Measurements from ENCODE around the gene GUCY1B1.

GUCY1B1 gene

DNA sequence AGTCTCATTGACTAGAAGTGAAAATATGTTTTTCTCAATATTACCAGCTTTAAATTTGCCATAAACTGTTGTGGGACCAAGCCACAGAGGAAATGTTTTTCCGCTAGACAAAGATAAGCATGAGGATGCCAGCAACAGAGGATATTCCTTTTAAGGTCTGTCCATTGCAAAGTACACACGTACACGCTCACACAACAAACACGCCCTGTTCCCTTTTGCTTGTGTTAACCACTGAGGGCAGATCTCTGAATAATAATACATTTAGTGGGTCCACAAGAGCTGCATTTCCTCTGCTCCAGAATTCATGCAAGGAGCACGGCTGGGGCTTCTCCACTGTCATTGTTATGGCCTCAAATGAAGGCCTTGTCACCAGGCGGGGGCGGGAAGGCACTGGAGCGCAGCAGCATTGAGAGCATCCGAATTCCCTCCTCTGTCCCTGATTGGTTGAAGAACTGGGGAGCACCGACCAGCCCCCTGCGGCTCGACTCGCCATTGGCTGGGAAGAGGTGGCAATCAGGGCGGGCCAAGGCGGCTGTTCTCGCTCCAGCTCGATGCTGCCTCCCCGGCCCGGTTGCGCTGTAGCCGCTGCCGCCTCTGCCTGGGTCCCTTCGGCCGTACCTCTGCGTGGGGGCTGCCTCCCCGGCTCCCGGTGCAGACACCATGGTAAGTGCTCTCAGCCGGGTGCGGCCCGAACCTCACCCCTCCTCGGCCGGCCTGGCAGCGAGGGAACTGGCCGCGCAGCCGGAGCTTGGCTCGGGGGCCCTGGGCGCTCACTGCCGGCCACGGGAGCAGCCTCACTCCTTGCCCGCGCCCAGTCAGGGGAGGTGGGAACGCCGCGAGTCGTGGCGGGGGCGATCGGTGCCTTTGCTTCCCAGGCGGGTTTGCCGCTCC, at the start of gene GUCY1B1:
TSS of gene GUCY1B1 (plus strand) at position 541 of the 891 bp plus-strand sequence. CDS start at position 661, 120 bp downstream.
- Histone ChIP-seq H3K27ac (no peak within 1 kb of the TSS), H3K4me3 (peak within 1 kb of the TSS; percentile 72), H3K9ac (ENCODE audit: insufficient read length) (no peak within 1 kb of the TSS), H3K36me3 (ENCODE audit: insufficient read depth, low read length) (no peaks in the 10 kb centered on the region), H3K9me3 (ENCODE audit: low read depth, low read length) (no peaks in the 10 kb centered on the region)
- DNase-seq (ENCODE audit: low read depth, low spot score) = no peak
- TF ChIP-seq EZH2 (IDR thresholded peaks at IDR 0.05) = no peak
- TF ChIP-seq FOXP2 (optimal IDR thresholded peaks at IDR 0.05; ENCODE audit: control extremely low read depth, extremely low read length, insufficient read depth) = no peak

DNA sequence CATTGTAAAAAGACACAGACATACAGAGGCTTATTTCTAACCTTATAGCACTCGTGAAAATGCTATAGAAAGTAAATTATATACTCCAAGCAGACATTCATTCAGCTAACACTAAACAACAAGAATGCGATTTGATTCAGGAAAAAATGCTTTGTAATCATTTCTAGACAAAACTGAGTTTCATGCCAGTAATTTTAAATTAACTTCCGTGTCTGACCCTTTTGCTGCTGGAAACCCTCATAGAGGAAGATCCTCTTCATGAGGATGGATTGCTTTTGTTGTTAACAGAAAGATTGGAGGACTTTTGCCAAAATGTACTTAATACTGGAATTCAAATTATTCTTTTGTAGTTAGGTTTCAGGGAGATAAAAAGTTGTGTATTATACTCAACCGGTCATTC, 48.9 kb upstream of the GUCY1B1 start:
- no peaks in the 10 kb centered on the region for H3K36me3 ChIP-seq (ENCODE audit: insufficient read depth, low read length)
- H3K9me3 ChIP-seq (ENCODE audit: low read depth, low read length) = no peaks in the 10 kb centered on the region
- no peak overlapping the region for H3K9ac ChIP-seq (ENCODE audit: insufficient read length)
- TF ChIP-seq EZH2 (IDR thresholded peaks at IDR 0.05) (no peak), POLR2AphosphoS5 (IDR thresholded peaks at IDR 0.05; ENCODE audit: borderline replicate concordance, low read depth, low read length) (no peak), FOXP2 (optimal IDR thresholded peaks at IDR 0.05; ENCODE audit: control extremely low read depth, extremely low read length, insufficient read depth) (no peak)
- no peak for DNase-seq (ENCODE audit: low read depth, low spot score)
- H3K4me3 ChIP-seq = no peak overlapping the region
- no peak overlapping the region for H3K27ac ChIP-seq

DNA sequence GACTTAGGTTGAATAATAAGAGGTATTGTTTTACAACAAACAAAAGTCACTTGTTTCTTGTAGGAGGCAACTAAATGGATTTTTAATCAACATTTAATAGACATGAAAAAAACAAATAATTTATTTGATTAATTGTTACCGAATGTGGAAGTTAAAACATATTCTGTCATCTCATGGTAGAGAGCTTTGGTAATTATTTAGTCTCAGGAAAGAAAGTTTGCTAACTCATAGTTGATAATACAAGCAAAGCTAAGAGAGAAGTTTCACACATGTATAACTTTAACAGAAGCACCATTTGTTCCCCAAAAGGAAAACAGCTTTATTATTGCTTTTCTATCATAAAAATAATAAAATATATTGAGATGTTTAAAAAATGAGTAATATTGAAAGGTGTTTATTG, 47.3 kb upstream of the GUCY1B1 start:
- no peak for TF ChIP-seq EZH2 (IDR thresholded peaks at IDR 0.05)
- TF ChIP-seq POLR2AphosphoS5 (IDR thresholded peaks at IDR 0.05; ENCODE audit: borderline replicate concordance, low read depth, low read length) = no peak
- no peak for TF ChIP-seq FOXP2 (optimal IDR thresholded peaks at IDR 0.05; ENCODE audit: control extremely low read depth, extremely low read length, insufficient read depth)
- Histone ChIP-seq H3K9ac (ENCODE audit: insufficient read length) (no peak overlapping the region), H3K4me3 (no peak overlapping the region), H3K27ac (no peak overlapping the region), H3K36me3 (ENCODE audit: insufficient read depth, low read length) (no peaks in the 10 kb centered on the region), H3K9me3 (ENCODE audit: low read depth, low read length) (no peaks in the 10 kb centered on the region)
- DNase-seq (ENCODE audit: low read depth, low spot score) = no peak

DNA sequence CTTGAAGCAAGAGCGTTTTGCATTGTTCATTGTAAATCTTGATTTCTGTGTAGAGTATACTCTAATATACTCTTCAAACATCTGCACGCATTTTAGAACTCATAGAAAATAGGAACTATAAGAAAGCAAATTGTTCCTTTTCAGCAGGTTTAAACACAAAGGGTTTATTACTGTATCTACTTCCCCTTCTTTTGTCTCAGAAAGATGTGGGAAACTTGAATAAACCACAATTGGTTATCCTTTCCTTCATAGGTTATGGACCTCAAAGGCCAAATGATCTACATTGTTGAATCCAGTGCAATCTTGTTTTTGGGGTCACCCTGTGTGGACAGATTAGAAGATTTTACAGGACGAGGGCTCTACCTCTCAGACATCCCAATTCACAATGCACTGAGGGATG, 46.0 kb upstream of the GUCY1B1 start:
- no peak overlapping the region for H3K27ac ChIP-seq
- H3K9ac ChIP-seq (ENCODE audit: insufficient read length) = no peak overlapping the region
- DNase-seq (ENCODE audit: low read depth, low spot score) = no peak
- H3K4me3 ChIP-seq = no peak overlapping the region
- no peaks in the 10 kb centered on the region for H3K36me3 ChIP-seq (ENCODE audit: insufficient read depth, low read length)
- TF ChIP-seq POLR2AphosphoS5 (IDR thresholded peaks at IDR 0.05; ENCODE audit: borderline replicate concordance, low read depth, low read length) = no peak
- TF ChIP-seq FOXP2 (optimal IDR thresholded peaks at IDR 0.05; ENCODE audit: control extremely low read depth, extremely low read length, insufficient read depth) = no peak
- no peak for TF ChIP-seq EZH2 (IDR thresholded peaks at IDR 0.05)
- H3K9me3 ChIP-seq (ENCODE audit: low read depth, low read length) = no peaks in the 10 kb centered on the region

DNA sequence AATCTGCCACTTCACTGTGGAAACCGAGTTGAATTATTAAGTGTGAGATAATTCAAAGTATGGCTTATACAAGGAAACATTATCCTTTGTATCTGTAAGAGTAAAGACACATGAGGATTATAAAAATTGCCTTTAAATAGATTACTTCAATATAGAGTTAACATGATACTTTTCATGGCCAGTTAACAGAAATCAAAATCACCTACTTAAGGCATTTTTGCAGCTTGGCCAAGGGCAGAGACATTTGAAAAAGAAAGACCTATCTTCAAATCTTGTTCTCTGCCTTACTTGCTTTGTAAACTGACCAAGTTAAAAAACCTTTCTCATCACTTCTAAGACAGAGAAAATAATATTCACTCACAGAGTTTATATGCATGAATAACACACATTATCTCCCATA, 44.9 kb upstream of the GUCY1B1 start:
- DNase-seq (ENCODE audit: low read depth, low spot score) = no peak
- no peaks in the 10 kb centered on the region for H3K9me3 ChIP-seq (ENCODE audit: low read depth, low read length)
- H3K4me3 ChIP-seq = no peak overlapping the region
- H3K27ac ChIP-seq = no peak overlapping the region
- no peaks in the 10 kb centered on the region for H3K36me3 ChIP-seq (ENCODE audit: insufficient read depth, low read length)
- H3K9ac ChIP-seq (ENCODE audit: insufficient read length) = no peak overlapping the region
- TF ChIP-seq EZH2 (IDR thresholded peaks at IDR 0.05) (no peak), POLR2AphosphoS5 (IDR thresholded peaks at IDR 0.05; ENCODE audit: borderline replicate concordance, low read depth, low read length) (no peak), FOXP2 (optimal IDR thresholded peaks at IDR 0.05; ENCODE audit: control extremely low read depth, extremely low read length, insufficient read depth) (no peak)

DNA sequence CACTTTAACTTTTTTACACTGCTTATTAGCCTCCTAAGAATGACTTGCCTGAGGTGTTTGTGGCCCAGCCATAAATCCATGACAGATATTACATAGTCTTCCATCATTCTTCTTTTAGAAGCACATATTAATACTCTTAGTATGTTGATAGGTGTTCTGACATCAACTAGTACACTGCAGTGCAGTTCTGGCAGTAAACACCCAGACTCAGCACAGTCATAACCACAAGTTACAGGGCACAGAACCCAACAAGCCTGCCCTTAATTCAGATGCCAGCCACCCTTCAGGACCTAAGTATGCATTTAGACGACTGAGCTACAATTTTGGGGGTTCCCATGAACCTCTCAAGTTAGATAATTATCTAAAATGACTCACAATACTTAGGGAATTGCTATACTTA, 36.5 kb upstream of the GUCY1B1 start:
- DNase-seq (ENCODE audit: low read depth, low spot score) = no peak
- H3K9ac ChIP-seq (ENCODE audit: insufficient read length) = no peak overlapping the region
- H3K36me3 ChIP-seq (ENCODE audit: insufficient read depth, low read length) = no peaks in the 10 kb centered on the region
- TF ChIP-seq EZH2 (IDR thresholded peaks at IDR 0.05) (no peak), FOXP2 (optimal IDR thresholded peaks at IDR 0.05; ENCODE audit: control extremely low read depth, extremely low read length, insufficient read depth) (no peak), POLR2AphosphoS5 (IDR thresholded peaks at IDR 0.05; ENCODE audit: borderline replicate concordance, low read depth, low read length) (no peak)
- no peaks in the 10 kb centered on the region for H3K9me3 ChIP-seq (ENCODE audit: low read depth, low read length)
- no peak overlapping the region for H3K4me3 ChIP-seq
- no peak overlapping the region for H3K27ac ChIP-seq

DNA sequence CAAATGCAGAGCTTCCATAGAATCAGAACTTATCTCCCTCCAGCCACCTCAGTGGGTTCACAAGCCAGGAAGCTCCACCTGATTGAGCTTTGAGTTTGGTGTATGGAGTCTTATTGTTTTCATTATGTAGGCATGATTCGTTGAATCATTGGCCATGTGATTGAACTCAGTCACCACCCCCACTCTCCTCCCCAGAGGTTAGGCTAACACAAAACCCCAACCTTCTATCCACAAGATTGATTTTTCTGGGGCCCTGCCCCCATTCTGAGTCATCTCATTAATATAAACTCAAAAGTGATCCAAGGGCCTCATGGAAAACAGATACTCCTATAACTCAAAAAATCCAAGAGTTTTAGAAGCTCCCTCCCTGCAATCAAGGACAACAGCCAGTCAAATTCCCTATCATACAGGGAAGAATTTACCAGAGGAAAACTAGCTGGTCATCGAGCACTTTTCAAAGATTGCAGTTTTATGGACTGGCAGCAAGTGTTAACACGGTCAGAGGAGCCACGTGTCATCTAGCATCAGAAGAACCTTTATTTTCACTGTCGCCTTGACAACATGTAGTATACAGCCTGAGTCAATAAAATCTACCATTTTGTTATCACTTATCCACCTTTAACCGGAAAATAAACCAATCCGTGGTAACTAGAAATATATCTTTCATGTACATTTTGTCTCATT, 35.9 kb upstream of the GUCY1B1 start:
- Histone ChIP-seq H3K4me3 (no peak overlapping the region), H3K9me3 (ENCODE audit: low read depth, low read length) (no peaks in the 10 kb centered on the region), H3K9ac (ENCODE audit: insufficient read length) (no peak overlapping the region), H3K36me3 (ENCODE audit: insufficient read depth, low read length) (no peaks in the 10 kb centered on the region), H3K27ac (no peak overlapping the region)
- no peak for TF ChIP-seq EZH2 (IDR thresholded peaks at IDR 0.05)
- no peak for TF ChIP-seq FOXP2 (optimal IDR thresholded peaks at IDR 0.05; ENCODE audit: control extremely low read depth, extremely low read length, insufficient read depth)
- no peak for TF ChIP-seq POLR2AphosphoS5 (IDR thresholded peaks at IDR 0.05; ENCODE audit: borderline replicate concordance, low read depth, low read length)
- no peak for DNase-seq (ENCODE audit: low read depth, low spot score)

DNA sequence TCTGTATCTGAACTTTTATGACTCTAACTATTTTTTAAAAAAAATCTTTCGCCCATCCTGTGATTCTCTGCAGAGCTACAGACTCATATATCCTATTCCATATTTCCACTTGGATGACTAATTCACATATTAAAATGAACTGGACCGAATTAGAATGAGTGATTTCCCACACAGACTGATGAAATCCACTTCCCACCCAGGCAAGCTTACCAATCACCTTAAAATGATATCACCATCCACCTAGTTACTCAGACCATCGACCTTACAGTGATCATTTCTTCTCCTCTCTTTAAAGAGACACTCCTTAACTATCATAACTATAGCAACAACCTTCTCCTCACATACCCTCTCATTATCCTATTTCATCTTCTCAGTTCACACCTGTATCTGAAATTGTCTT, 34.1 kb upstream of the GUCY1B1 start:
- DNase-seq (ENCODE audit: low read depth, low spot score) = no peak
- no peak overlapping the region for H3K4me3 ChIP-seq
- no peak for TF ChIP-seq POLR2AphosphoS5 (IDR thresholded peaks at IDR 0.05; ENCODE audit: borderline replicate concordance, low read depth, low read length)
- TF ChIP-seq FOXP2 (optimal IDR thresholded peaks at IDR 0.05; ENCODE audit: control extremely low read depth, extremely low read length, insufficient read depth) = no peak
- no peak for TF ChIP-seq EZH2 (IDR thresholded peaks at IDR 0.05)
- no peak overlapping the region for H3K9ac ChIP-seq (ENCODE audit: insufficient read length)
- no peak overlapping the region for H3K27ac ChIP-seq
- H3K36me3 ChIP-seq (ENCODE audit: insufficient read depth, low read length) = no peaks in the 10 kb centered on the region
- no peaks in the 10 kb centered on the region for H3K9me3 ChIP-seq (ENCODE audit: low read depth, low read length)

Measured in SK-N-MC (cell line).